NOMO-1 treated with DMSO at 0.1 percent for 48 hours (cell line): ENCODE data around the gene TAC3.
"Not testable (repeated sequence)": the region's sequence is repeated elsewhere in the genome, so short reads cannot be mapped to it uniquely, and the experiment has no call there.

Source experiments
- DNase-seq: peaks from one replicate; lab custom pipeline; 2025; ENCODE audit not compliant: unreplicated experiment; lab: John Stamatoyannopoulos, UW

Gene TAC3

GRCh38 chr12:57039016-57039798 lies 22.9 kb upstream of the TAC3 start:
- no peak for DNase-seq

- DNase-seq, result no peak
Measured at GRCh38 chr12:57037264-57037663, 20.9 kb upstream of the TAC3 start.

- DNase-seq, result no peak
Measured at GRCh38 chr12:57033431-57033830, 17.1 kb upstream of the TAC3 start.

GRCh38 chr12:57031789-57032188 lies 15.5 kb upstream of the TAC3 start:
- DNase-seq, result no peak

- DNase-seq, result peak; percentile 66
Measured at GRCh38 chr12:57031138-57031725, 14.9 kb upstream of the TAC3 start.

- DNase-seq, result no peak
Measured at GRCh38 chr12:57029457-57029856, 13.1 kb upstream of the TAC3 start.

- no peak for DNase-seq
Measured at GRCh38 chr12:57027805-57028153, 11.4 kb upstream of the TAC3 start.

- no peak for DNase-seq
Measured at GRCh38 chr12:57027011-57027804, 10.9 kb upstream of the TAC3 start.

GRCh38 chr12:57025196-57025595 lies 8.9 kb upstream of the TAC3 start:
- no peak for DNase-seq

GRCh38 chr12:57022324-57022723 lies 6.0 kb upstream of the TAC3 start:
- DNase-seq, result not testable (repeated sequence)

GRCh38 chr12:57019983-57020719 lies 3.8 kb upstream of the TAC3 start:
- no peak for DNase-seq

- no peak for DNase-seq
Measured at GRCh38 chr12:57018906-57019305, 2.6 kb upstream of the TAC3 start.

GRCh38 chr12:57018353-57018752 lies 2.0 kb upstream of the TAC3 start:
- not testable (repeated sequence) for DNase-seq

- DNase-seq, result no peak
Measured at GRCh38 chr12:57012600-57013465, 3.5 kb downstream of the TAC3 start.

GRCh38 chr12:57011438-57012424 lies 4.6 kb downstream of the TAC3 start:
- no peak for DNase-seq

GRCh38 chr12:57010627-57011247 lies 5.6 kb downstream of the TAC3 start:
- no peak for DNase-seq

- no peak for DNase-seq
Measured at GRCh38 chr12:57009949-57010626, 6.2 kb downstream of the TAC3 start.

- DNase-seq, result peak; percentile 81
Measured at GRCh38 chr12:57008178-57008577, 8.2 kb downstream of the TAC3 start.
